GM21367 (cell line): Measurements from ENCODE around the gene NDUFA9.

Experiments
- ATAC-seq: cut with Tn5 transposase; IDR thresholded peaks from one replicate; pipeline ENCODE4 v1.9.1; 2021; ENCODE audit not compliant: unreplicated experiment

The NDUFA9 gene

GRCh38 chr12:4690760-4691159 is 41.8 kb downstream of the NDUFA9 start:
- ATAC-seq, result no peak
